GM19043 (cell line): ENCODE measurements around the gene DPP3.
"Not testable (repeated sequence)": the region's sequence is repeated elsewhere in the genome, so short reads cannot be mapped to it uniquely, and the experiment has no call there.

Source experiments
- ATAC-seq: cut with Tn5 transposase; IDR thresholded peaks from one replicate; pipeline ENCODE4 v1.9.1; 2021; ENCODE audit warnings: low read depth; ENCODE audit not compliant: unreplicated experiment

The DPP3 gene, protein sequence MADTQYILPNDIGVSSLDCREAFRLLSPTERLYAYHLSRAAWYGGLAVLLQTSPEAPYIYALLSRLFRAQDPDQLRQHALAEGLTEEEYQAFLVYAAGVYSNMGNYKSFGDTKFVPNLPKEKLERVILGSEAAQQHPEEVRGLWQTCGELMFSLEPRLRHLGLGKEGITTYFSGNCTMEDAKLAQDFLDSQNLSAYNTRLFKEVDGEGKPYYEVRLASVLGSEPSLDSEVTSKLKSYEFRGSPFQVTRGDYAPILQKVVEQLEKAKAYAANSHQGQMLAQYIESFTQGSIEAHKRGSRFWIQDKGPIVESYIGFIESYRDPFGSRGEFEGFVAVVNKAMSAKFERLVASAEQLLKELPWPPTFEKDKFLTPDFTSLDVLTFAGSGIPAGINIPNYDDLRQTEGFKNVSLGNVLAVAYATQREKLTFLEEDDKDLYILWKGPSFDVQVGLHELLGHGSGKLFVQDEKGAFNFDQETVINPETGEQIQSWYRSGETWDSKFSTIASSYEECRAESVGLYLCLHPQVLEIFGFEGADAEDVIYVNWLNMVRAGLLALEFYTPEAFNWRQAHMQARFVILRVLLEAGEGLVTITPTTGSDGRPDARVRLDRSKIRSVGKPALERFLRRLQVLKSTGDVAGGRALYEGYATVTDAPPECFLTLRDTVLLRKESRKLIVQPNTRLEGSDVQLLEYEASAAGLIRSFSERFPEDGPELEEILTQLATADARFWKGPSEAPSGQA

DNA sequence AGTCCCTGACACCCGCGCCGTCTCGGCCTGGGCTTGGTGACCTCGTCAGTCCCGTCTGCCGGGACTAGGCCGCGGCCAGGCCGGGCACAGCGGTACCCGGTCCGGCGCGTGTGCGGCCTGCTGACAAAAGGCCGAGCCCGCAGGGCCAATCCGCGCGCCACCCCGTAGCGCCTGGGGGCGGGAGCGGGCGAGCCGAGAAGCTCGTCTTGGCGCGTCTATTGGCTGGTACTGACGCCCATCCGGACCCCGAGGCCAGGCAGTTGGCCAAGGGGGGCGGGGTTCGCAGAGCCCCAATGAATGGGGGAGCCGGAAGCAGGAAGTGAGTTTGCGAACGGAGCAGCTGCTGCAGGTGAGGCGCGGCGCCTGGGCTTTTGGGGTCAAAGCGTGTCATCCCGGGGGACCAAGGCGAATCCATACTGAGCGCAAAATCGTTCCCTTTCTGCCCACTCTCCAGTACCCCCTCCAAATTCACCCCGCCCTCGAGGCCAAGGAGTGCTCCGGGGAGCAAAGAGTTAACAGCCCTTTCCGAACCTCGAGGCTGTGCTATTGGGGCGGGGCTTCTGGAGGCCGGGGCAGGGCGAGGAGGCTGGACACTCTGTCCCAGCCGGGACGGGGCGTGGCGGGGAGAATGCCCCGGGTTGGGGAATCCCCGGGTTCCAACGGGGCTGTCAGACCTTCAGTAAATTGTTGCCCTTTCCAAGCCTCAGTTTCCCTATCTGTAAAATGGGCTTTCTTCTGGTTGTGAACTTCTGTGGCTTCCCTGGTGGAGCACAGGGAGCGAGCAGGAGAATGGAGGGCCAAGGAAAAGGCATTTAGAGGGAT lies at the start of gene DPP3:
DPP3 (plus strand) TSS at position 318 of the 822 bp plus-strand sequence. CDS start 1,767 bp downstream, outside the sequence.
- ATAC-seq = peak; percentile 82

DNA sequence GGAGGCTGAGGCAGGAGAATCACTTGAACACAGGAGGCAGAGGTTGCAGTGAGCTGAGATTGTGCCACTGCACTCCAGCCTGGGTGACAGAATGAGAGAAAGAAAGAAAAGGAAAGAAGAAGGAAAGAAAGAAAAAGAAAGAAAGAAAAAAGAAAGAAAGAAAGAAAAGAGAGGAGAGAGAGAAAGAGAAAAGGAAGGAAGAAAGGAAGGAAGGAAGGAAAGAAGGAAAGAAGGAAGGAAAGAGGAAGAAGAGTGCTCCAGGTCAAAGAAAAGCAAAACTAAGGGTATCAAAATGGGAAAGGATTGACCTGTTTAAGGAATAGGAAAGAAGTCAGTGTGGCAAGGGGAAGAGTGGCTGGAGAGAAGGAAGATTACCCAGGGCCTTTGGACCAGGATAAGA lies 48.9 kb upstream of the DPP3 start:
- not testable (repeated sequence) for ATAC-seq

DNA sequence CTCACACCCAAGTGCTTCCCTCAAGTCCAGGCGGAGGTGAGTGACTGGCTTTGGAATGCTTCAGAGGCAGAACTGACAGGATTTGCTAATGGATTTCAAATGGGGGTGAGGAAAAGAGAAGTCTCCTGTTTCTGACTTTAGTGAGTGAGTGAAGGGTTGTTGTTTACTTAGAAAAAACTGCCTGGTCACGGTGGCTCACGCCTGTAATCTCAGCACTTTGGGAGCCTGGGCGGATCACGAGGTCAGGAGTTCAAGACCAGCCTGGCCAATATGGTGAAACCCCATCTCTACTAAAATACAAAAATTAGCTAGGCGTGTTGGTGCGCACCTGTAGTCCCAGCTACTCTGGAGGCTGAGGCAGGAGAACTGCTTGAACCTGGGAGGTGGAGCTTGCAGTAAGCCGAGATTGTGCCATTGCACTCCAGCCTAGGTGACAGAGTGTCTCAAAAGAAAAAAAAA lies 48.3 kb upstream of the DPP3 start:
- ATAC-seq = not testable (repeated sequence)

DNA sequence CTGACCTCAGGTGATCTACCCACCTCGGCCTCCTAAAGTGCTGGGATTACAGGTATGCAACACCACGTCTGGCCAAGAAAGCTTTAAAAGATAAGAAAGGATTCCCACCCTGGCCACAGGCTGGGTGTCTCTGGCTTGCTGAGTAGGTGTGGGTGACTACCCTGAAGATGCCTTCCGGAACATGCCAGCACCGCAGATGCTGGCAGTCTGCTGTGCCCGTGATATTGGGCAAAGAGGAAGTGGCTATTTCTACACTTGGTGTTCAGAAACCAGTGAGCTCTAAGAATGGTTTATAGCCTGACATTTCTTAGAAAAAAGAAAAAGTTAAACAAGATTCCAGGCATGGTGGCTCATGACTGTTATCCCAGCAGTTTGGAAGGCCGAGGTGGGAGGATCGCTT lies 47.6 kb upstream of the DPP3 start:
- ATAC-seq = no peak

DNA sequence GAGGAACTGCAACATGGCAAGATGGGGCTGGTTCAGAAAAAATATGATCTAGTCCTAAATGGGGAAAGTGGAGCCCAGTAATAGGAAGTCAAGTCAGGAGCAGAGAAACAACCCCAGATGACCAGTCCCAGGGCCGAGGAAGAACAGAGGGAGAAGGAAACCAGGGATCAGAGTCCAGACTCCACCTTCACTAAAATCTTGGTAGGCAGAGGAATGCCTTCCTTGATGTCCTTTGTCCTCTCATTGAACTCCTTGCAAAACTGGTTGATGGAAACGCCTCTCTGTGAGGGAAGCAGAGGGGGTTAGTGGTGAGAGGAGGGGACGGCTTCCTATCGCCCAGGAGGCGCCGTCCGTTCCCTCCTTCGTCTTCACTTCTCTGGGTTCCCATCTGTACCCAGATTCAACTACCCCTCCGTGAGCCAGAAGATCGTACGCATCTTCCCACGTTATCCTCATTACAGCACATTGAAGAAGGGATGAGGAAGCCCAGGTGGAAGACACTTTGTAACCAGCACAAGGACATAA lies 42.2 kb upstream of the DPP3 start:
- no peak for ATAC-seq

DNA sequence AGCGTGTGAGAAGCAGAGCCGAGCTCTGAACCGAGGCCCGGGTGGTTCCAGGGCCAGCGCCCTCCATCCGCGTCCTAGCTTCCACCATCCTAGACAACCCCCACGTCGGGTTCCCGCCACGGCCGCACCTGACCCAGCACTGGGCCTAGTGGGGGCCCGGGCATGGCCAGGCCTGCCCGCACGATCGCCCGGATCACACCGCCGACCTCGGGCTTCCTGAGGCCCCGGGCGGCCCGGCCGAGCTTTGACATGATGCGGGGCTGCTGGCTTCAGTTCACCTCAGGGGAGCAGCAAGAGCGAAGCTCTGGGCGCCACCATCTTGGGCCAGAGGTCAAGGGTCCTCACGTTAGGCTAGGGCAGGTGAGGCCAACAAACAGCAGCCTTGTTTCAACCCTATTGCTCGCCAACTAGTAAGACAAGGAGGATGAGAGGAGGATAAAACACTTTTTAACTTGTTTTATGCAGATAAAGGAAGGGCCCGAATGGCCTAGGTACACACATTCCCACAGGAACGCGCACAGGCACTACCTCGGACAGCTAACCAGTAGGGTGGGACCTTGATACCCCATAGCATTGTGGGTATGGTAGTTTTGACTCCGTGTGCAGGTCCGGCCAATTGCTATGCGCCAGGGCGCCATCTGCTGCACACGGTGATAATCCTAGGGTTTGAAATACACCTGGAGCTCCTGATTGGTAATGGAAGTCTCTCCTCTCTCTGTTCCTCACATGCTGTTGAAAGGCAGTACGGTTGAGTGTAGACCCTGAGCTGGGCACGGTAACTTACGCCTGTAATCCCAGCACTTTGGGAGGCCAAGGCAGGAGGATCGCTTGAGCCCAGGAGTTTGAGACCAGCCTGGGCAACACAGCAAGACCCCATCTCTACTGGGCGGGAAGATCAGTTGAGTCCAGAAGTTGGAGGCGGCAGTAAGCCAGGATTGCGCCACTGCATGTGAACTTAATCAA lies 41.4 kb upstream of the DPP3 start, which contains the start of gene MRPL11:
MRPL11 (minus strand) TSS at position 345 of the 963 bp plus-strand sequence; CDS start at position 251, 94 bp downstream.
- peak; percentile 83 for ATAC-seq

DNA sequence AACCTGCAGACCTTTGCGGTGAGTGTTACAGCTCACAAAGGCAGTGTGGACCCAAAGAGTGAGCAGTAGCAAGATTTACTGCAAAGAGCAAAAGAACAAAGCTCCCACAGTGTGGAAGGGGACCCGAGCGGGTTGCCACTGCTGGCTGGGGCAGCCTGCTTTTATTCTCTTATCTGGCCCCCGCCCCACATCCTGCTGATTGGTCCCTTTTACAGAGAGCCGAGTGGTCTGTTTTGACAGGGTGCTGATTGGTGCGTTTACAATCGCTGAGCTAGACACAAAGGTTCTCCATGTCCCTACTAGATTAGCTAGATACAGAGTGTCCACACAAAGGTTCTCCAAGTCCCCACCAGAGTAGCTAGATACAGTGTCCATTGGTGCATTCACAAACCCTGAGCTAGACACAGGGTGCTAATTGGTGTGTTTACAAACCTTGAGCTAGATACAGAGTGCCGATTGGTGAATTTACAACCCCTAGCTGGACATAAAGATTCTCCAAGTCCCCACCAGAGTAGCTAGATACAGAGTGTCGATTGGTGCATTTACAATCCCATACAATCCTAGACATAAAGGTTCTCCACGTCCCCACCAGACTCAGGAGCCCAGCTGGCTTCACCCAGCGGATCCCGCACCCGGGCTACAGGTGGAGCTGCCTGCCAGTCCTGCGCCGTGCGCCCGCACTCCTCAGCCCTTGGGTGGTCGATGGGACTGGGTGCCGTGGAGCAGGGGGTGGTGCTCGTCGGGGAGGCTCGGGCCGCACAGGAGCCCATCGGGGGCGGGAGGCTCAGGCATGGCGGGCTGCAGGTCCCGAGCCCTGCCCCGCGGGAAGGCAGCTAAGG lies 39.9 kb upstream of the DPP3 start:
- ATAC-seq = not testable (repeated sequence)

DNA sequence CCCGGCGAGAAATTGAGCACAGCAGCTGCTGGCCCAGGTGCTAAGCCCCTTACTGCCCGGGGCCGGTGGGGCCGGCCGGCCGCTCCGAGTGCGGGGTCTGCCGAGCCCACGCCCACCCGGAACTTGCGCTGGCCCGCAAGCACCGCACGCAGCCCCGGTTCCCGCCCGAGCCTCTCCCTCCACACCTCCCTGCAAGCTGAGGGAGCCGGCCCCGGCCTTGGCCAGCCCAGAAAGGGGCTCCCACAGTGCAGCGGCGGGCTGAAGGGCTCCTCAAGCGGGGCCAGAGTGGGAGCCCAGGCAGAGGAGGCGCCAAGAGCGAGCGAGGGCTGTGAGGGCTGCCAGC lies 39.3 kb upstream of the DPP3 start:
- not testable (repeated sequence) for ATAC-seq

DNA sequence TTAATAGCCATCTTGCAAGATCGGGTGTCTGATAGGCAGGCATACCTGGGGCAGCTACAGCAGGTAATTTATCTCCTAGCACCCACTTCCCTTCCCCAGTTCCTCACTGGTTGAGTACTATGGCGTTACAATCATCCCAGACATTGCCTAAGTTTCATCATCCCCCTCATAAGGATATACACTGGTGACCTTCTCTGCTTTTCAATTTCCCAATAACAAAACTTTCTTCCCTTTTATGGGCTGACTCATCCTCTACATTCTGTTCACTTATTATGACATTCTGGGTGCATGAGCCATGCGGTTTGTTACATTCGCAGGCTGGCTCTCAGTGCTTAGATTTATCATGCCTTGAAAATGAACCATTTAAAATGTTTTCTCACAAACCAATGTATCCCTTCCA lies 36.6 kb upstream of the DPP3 start:
- ATAC-seq = no peak

DNA sequence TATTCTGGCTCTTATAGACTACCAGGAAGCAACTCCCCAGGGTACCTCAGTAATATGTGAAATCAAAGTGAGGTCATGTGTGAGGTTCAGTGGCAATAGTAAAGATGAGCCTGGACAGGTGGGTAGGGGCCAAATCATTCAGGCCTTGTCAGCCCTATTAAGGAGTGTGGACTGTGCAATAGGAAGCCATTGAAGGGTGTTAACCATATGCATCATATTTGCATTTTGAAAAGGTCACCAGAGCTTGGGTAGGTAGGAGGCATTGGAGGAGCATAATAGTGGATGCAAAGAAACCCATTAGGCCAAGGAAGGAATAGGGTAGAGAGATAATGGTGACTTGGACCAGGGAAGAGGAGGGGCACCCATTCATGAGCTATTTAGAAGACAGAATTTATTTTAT lies 33.2 kb upstream of the DPP3 start:
- no peak for ATAC-seq

DNA sequence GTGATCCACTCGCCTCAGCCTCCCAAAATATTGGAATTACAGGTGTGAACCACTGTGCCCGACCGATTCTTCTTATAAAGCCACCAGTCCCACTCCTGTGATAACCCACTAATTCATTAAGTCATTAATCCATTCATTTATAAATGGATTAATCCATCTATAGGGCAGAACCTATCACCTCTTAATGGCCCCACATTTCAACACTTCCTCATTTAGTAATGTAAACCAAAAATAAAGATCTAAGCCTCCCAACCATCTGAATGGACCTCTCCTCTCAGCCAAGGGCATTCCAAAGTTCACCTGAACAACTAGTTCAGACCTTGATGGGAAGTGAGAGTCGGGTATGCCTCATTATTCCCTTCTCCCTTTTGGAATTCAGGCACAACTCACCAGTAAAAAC lies 31.7 kb upstream of the DPP3 start:
- no peak for ATAC-seq

DNA sequence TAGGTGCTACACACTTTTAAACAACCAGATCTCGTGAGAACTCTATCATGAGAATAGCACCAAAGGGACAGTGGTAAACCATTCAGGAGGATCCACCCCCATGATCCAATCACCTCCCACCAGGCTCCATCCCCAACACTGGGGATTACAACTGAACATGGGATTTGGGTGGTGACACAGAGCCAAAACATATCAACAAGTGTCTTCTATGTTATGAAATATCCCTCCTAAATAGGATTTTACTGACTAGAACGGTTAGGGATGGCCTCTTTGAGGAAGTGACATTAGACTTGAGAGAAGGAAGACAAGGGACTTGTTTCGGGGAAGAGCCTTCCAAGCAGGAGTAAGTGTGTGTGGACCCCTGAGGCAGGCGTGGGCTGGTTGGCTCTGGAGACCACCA lies 29.7 kb upstream of the DPP3 start:
- no peak for ATAC-seq

DNA sequence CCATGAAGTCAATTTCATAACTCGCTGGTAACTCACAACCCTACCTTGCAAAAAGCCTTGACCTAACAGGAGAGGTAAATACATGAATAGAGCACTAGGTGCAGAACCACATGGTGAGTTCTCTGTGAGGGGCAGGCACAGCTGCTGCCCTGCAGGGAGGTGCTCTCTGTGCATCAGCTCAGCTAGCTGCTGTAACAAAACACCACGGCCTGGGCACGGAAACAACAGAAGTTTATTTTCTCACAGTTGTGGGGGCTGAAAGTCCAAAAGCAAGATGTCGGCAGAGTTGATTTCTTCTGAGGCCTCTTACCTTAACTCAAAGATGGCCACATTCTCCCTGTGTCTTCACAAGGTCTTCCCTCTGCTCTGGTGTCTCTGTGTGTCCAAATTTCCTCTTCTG lies 28.6 kb upstream of the DPP3 start:
- ATAC-seq = no peak

DNA sequence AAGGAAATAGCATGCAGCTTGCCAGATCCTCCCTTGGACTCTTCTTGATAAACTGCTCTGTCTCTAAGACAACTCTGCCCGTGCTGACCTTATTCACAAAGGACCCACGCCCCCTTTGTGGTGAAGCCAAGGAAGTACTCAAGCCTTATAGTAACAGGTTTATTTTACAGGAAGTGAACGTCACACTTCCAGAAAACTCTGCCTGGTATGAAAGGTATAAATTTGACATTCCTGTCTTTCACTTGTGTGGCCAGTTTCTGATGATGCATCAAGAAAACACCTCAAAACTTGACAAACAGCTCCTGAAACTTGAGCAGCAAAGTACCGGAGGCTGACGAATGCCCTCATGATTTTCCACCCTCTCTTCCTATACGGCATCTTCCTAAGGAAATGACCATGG lies 26.0 kb upstream of the DPP3 start:
- ATAC-seq = no peak

DNA sequence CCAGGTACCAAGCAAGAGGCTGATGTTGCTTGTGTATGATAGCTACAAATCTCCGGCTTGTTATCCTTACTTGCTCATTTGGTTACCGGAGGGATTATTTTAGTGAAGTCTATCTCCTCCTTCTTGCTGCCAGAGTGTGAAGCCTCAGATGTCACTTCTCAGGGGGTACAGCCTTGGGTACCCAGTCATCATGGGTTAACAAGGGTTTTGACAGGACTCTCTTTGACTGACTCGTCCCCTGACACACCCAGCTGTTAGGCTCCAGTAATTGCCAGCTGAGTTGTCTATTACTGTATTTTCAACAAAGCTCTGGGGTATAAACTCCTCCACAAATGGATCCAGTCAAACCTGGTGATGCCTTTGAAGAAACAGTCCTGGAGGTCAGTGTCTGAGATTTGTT lies 25.4 kb upstream of the DPP3 start:
- ATAC-seq = no peak

DNA sequence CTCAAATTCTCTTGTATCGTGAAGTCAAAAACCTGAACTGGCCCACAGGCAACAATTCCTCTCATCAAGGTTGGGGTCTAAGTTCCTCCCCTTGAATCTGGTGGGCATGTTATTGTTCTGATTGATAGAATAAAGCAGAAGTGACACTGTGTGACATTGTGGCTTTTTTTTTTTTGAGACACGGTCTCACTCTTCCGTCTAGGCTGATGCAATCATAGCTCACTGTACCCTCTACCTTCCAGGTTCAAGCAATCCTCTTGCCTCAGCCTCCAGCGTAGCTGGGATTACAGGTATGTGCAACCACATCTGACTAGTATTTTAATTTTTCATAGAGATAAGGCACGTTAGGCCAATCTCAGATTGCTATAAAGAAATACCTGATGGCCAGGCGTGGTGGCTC lies 22.4 kb upstream of the DPP3 start:
- ATAC-seq = no peak

DNA sequence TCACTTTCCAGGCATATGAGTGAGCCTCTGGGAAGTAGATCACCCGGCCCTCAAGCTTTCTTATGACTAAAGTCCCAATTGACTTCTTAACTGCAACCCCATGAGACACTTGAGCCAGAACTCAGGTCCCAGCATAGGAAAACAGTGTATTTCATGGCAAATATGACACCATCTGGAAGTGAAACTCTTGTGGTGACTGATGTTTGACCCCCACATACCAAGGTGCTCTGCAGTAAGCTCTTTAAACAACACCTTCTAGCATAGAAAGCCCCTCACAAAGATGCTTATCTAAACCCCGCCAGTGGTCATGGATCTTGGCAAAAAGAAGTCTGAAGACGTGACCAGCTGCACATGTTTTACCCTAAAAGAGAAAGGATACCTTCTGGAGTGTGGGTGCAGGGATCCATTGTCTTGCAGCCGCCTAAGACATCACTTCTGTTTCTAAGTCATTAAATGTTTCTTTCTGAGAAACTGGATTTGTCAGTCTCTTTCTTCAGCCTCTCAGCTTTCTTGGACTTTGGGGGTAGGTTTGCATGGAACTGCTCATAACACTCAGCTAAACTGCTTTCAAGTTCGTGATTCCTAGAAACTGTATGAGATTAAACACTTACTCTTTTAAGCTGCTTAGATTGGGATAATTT lies 21.0 kb upstream of the DPP3 start:
- ATAC-seq = no peak

DNA sequence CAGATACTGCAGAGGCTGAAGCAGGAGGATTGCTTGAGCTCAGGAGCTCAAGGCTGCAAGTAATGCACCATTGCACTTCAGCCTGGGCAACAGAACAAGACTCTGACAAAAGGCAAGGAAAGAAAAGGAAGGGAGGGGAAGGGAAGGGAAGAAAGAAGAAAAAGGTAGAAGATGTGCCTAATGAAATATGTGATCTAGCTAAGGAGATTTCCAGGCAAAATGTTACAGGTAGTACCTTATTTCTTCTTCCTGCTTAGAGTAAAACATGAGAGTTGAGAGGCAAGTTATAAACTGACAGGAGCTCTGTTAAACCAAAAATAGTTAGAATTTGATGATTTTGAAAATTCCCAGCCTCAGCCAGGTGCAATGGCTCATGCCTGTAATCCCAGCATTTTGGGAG lies 18.2 kb upstream of the DPP3 start:
- ATAC-seq = no peak
